ENCODE measurements around the gene CYP2W1. TPM values are rescaled to one million over a fixed set of nuclear protein-coding genes. Genes with fewer than 3 reads are reported as not detected.

CYP2W1 gene
- total and polyA plus RNA-seq, 12 donors: 0.70 to 71.0 (median 41.6) TPM

GRCh38 chr7:979886-980571 is 3.0 kb upstream of the CYP2W1 start:
- no peak overlapping the region for H3K4me3 ChIP-seq
- H3K4me1 ChIP-seq (replicated peaks in 1 of 2): peaks cover 27 to 30% of the 10 kb centered on the region in 2 donors
- peak in 3 of 7 donors; percentile 49 to 68 (median 62) for DNase-seq
- TF ChIP-seq CTCF (IDR thresholded peaks at IDR 0.05) (no peak), POLR2A (IDR thresholded peaks at IDR 0.05) (peak in 1 of 2 donors; percentile 18)
- H3K9me3 ChIP-seq (replicated peaks in 1 of 3): no peaks in the 10 kb centered on the region
- H3K36me3 ChIP-seq (replicated peaks in 1 of 2): no peaks in the 10 kb centered on the region
- WGBS, 4 donors: 67 to 78% (median 73%) methylated on average over 13 to 15 of the region's 15 CpGs
- H3K27me3 ChIP-seq: no peaks in the 10 kb centered on the region
- no peak overlapping the region for H3K27ac ChIP-seq
- intact Hi-C loops (cut with DNase I): no loop called here

GRCh38 chr7:981793-982510 is 1.0 kb upstream of the CYP2W1 start:
- WGBS, 4 donors: 88 to 95% (median 94%) methylated on average over 10 to 19 of the region's 19 CpGs
- intact Hi-C loops (cut with DNase I): no loop called here
- TF ChIP-seq CTCF (IDR thresholded peaks at IDR 0.05) (no peak), POLR2A (IDR thresholded peaks at IDR 0.05) (no peak)
- Histone ChIP-seq H3K4me3 (no peak overlapping the region), H3K9me3 (replicated peaks in 1 of 3) (no peaks in the 10 kb centered on the region), H3K27me3 (no peaks in the 10 kb centered on the region), H3K36me3 (replicated peaks in 1 of 2) (no peaks in the 10 kb centered on the region), H3K4me1 (replicated peaks in 1 of 2) (peaks cover 22 to 29% of the 10 kb centered on the region in 2 donors), H3K27ac (no peak overlapping the region)
- no peak for DNase-seq

- H3K4me3 ChIP-seq: no peak overlapping the region
- H3K36me3 ChIP-seq (replicated peaks in 1 of 2): no peaks in the 10 kb centered on the region
- peaks cover 22 to 29% of the 10 kb centered on the region in 2 donors for H3K4me1 ChIP-seq (replicated peaks in 1 of 2)
- H3K9me3 ChIP-seq (replicated peaks in 1 of 3): no peaks in the 10 kb centered on the region
- intact Hi-C loops (cut with DNase I): no loop called here
- H3K27me3 ChIP-seq: no peaks in the 10 kb centered on the region
- no peak for TF ChIP-seq POLR2A (IDR thresholded peaks at IDR 0.05)
- no peak for TF ChIP-seq CTCF (IDR thresholded peaks at IDR 0.05)
- 74 to 95% (median 85%) methylated on average over 3 to 10 of the region's 10 CpGs for WGBS, 4 donors
- no peak for DNase-seq
- no peak overlapping the region for H3K27ac ChIP-seq
Measured at GRCh38 chr7:982511-983003, 424 bp upstream of the CYP2W1 start.

GRCh38 chr7:983616-984071 is 663 bp downstream of the CYP2W1 start:
- Histone ChIP-seq H3K27me3 (no peaks in the 10 kb centered on the region), H3K36me3 (replicated peaks in 1 of 2) (no peaks in the 10 kb centered on the region), H3K9me3 (replicated peaks in 1 of 3) (no peaks in the 10 kb centered on the region), H3K27ac (no peak overlapping the region), H3K4me3 (no peak overlapping the region), H3K4me1 (replicated peaks in 1 of 2) (peaks cover 25 to 31% of the 10 kb centered on the region in 2 donors)
- TF ChIP-seq CTCF (IDR thresholded peaks at IDR 0.05): no peak
- TF ChIP-seq POLR2A (IDR thresholded peaks at IDR 0.05): no peak
- intact Hi-C loops (cut with DNase I): no loop called here
- WGBS, 4 donors: 88 to 98% (median 95%) methylated on average over 8 to 20 of the region's 20 CpGs
- no peak for DNase-seq
